A549 (cell line): Measurements from ENCODE around the gene ARL17B. TPM values are rescaled to one million over a fixed set of nuclear protein-coding genes. Genes with fewer than 3 reads are reported as not detected.
"Not testable (repeated sequence)": the region's sequence is repeated elsewhere in the genome, so short reads cannot be mapped to it uniquely, and the experiment has no call there.

Source experiments
- ATAC-seq, 2 experiments: fragments of 200-7000 bp in 1 of 2; fragments of >200 bp in 1 of 2; cut with Nextera tagmentation in 1 of 2; cut with Tn5 transposase in 1 of 2; 3 replicates each; pipeline versions ENCODE4 v1.8.0 to v1.9.1; 2018 to 2020; ENCODE audit warnings: mild to moderate bottlenecking in 1 of 2, moderate library complexity in 1 of 2
- CTCF ChIA-PET: fragments of 300-600 bp; sonication (Branson Sonifier 250); formaldehyde crosslinking; extraction: SDS; loops from one replicate; lab custom pipeline; 2021; ENCODE audit warnings: antibody characterized with exemption, inconsistent platforms; lab: Yijun Ruan, JAX
- POLR2A ChIA-PET: fragments of 350-600 bp; formaldehyde crosslinking; extraction: SDS; loops from one replicate; lab custom pipeline; 2021; ENCODE audit warnings: antibody characterized with exemption, inconsistent platforms; lab: Yijun Ruan, JAX
- DNase-seq, 2 experiments: peaks; one replicate each; pipeline versions ENCODE4 v3.0.0 to v3.0.0-alpha.2; 2011 to 2016; ENCODE audit warnings: low read depth in 1 of 2, low spot score in 1 of 2
- FAIRE-seq: peaks from 2 replicates; lab custom pipeline; 2011; peaks lifted over from hg19 to GRCh38; lab: Jason Lieb, UNC
- H3K27ac ChIP-seq, 2 experiments: fragments of >200 bp; sonication (Bioruptor Twin); formaldehyde crosslinking; 3 replicates each; pipeline ENCODE4 v1.5.1; 2016 to 2017
- H3K4me1 ChIP-seq: fragments of >200 bp; sonication (Bioruptor Twin); formaldehyde crosslinking; 3 replicates; pipeline ENCODE4 v1.6.1; 2016
- H3K4me2 ChIP-seq: fragments of >200 bp; sonication (Bioruptor Twin); formaldehyde crosslinking; 3 replicates; pipeline ENCODE4 v1.6.1; 2016
- H3K4me3 ChIP-seq: fragments of >200 bp; sonication (Bioruptor Twin); formaldehyde crosslinking; 3 replicates; pipeline ENCODE4 v1.5.1; 2016
- H3K9me3 ChIP-seq: fragments of >200 bp; sonication (Bioruptor Twin); formaldehyde crosslinking; 3 replicates; pipeline ENCODE4 v1.6.1; 2016
- BHLHE40 ChIP-seq: IDR thresholded peaks from 2 replicates; pipeline ENCODE4 v1.6.1; 2012; ENCODE audit warnings: low read depth, low read length, inconsistent platforms
- ESRRA ChIP-seq: fragments of 150-350 bp; IDR thresholded peaks from 2 replicates; pipeline ENCODE4 v1.6.1; 2014; ENCODE audit warnings: mild to moderate bottlenecking, low read length, borderline replicate concordance
- RAD21 ChIP-seq, 2 experiments: fragments of >200 bp in 1 of 2; sonication (Bioruptor Twin) in 1 of 2; formaldehyde crosslinking in 1 of 2; IDR thresholded peaks in 1 of 2; conservative IDR thresholded peaks in 1 of 2; 2 replicates in 1 of 2; 3 replicates in 1 of 2; pipeline ENCODE4 v1.6.1; 2012 to 2018; ENCODE audit warnings: inconsistent platforms in 1 of 2
- SMC3 ChIP-seq: fragments of >200 bp; sonication (Bioruptor Twin); formaldehyde crosslinking; IDR thresholded peaks from 3 replicates; pipeline ENCODE4 v1.6.1; 2018; ENCODE audit warnings: inconsistent platforms
- WGBS: methylation state at CpG from one replicate; pipeline ENCODE4 v1.1.6; 2017; ENCODE audit errors: missing lambda C conversion rate; 5-methylcytosine and 5-hydroxymethylcytosine counted together
- polyA plus RNA-seq, 4 experiments: library from polyadenylated mRNA; depleted of rRNA in 3 of 4; stranded (reverse); fragments of >200 nt; fragmentation: RNase III in 1 of 4; extraction: RNeasy Plus Mini Kit Qiagen cat#74134 plus additional on column Dnase treatment in 1 of 4; gene quantifications; 2 replicates in 3 of 4; 3 replicates in 1 of 4; pipeline ENCODE4 v1.2.3, GENCODE V29; 2011 to 2017
- TF ChIP-seq, protein P1 (sequence below): IDR thresholded peaks from 2 replicates; pipeline ENCODE4 v1.6.1; 2012
- TF ChIP-seq, protein P2 (sequence below): fragments of >200 bp; sonication (Bioruptor Twin); formaldehyde crosslinking; IDR thresholded peaks from 3 replicates; pipeline ENCODE4 v1.5.1; 2016

Gene ARL17B
- polyA plus RNA-seq, 2 of the 4 experiments (the other 2 are of a cell fraction) = 7.2 to 9.7 TPM

DNA sequence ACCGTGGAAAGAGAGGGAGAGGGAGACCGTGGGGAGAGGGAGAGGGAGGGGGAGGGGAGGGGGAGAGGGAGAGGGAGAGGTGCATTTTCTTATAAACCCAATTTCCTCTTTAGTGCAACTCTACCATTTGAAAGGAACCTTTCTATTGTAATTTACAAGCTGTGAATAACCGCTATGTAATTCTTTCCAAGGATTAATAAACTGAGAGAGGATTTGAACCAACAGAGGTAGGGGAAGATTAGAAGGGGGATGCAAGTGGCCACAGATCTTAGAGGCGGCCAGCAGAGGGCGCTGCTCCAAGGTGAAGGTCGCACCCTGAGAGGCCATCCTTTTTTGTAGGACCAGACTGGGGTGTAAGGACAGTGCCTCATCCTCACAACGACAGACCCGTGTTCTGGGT, 107.8 kb downstream of the ARL17B start:
- Histone ChIP-seq H3K4me3 (peak overlapping the region; percentile 28), H3K4me2 (peak overlapping the region; percentile 65)
- POLR2A ChIA-PET, H3K27ac ChIP-seq, H3K4me1 ChIP-seq, H3K9me3 ChIP-seq: not testable (repeated sequence)
- WGBS = 3% methylated on average over 8 of the region's 8 CpGs
- DNase-seq = peak; percentile 88 to 91
- CTCF ChIA-PET = interaction anchor here (0.9 to 2.7 kb wide), 10 partner anchors 9 to 668 kb away, joined by 3 to 14 read pairs (median 5); no protein-coding TSS in a partner anchor
- ATAC-seq = peak; percentile 95
- peak; percentile 98 for FAIRE-seq
- TF ChIP-seq, protein P1, sequence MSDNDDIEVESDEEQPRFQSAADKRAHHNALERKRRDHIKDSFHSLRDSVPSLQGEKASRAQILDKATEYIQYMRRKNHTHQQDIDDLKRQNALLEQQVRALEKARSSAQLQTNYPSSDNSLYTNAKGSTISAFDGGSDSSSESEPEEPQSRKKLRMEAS = peak; percentile 41; the same call in 1 of the 2 replicates
- TF ChIP-seq RAD21 (conservative IDR thresholded peaks at IDR 0.05 in 1 of 2, IDR thresholded peaks at IDR 0.05 in 1 of 2) (peak; percentile 58 to 62), ESRRA (peak; percentile 74), BHLHE40 (0 out of 2 replicates have a peak, but pooled peaks have one; percentile 7), SMC3 (peak; percentile 74)
- TF ChIP-seq, protein P2, sequence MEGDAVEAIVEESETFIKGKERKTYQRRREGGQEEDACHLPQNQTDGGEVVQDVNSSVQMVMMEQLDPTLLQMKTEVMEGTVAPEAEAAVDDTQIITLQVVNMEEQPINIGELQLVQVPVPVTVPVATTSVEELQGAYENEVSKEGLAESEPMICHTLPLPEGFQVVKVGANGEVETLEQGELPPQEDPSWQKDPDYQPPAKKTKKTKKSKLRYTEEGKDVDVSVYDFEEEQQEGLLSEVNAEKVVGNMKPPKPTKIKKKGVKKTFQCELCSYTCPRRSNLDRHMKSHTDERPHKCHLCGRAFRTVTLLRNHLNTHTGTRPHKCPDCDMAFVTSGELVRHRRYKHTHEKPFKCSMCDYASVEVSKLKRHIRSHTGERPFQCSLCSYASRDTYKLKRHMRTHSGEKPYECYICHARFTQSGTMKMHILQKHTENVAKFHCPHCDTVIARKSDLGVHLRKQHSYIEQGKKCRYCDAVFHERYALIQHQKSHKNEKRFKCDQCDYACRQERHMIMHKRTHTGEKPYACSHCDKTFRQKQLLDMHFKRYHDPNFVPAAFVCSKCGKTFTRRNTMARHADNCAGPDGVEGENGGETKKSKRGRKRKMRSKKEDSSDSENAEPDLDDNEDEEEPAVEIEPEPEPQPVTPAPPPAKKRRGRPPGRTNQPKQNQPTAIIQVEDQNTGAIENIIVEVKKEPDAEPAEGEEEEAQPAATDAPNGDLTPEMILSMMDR = peak; percentile 93

DNA sequence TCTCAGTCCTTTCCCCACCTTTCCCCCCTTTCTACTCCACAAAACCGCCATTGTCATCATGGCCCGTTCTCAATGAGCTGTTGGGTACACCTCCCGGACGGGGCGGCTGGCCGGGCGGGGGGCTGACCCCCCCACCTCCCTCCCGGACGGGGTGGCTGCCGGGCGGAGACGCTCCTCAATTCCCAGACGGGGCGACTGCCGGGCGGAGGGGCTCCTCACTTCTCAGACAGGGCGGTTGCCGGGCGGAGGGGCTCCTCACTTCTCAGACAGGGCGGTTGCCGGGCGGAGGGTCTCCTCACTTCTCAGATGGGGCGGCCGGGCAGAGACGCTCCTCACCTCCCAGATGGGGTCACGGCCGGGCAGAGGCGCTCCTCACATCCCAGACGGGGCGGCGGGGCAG, 108.8 kb downstream of the ARL17B start:
- DNase-seq, ATAC-seq, H3K9me3 ChIP-seq, H3K4me1 ChIP-seq, H3K4me2 ChIP-seq, H3K27ac ChIP-seq, H3K4me3 ChIP-seq, FAIRE-seq, POLR2A ChIA-PET: not testable (repeated sequence)
- CTCF ChIA-PET = interaction anchor here (1.2 to 2.7 kb wide), 8 partner anchors 10 to 53 kb away, joined by 3 to 14 read pairs (median 6); no protein-coding TSS in a partner anchor
- WGBS = 83% methylated on average over 18 of the region's 31 CpGs

DNA sequence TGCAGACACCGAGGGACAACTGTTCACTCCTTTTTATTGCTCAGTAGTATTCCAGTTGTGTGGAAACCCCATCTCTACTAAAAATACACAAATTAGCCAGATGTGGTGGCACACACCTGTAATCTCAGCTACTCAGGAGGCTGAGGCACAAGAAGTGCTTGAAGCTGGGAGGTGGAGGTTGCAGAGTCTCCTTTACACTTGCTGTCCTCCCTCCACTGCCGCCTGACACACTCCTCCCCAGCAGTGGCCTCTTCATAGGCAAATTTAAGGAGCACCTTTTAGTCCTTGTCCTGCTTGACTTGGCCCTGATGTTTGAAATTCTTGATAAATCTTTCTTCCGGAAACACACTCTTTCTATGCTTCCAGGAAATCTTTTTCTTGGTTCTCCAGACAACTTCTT, 112.4 kb downstream of the ARL17B start:
- DNase-seq, POLR2A ChIA-PET, CTCF ChIA-PET, FAIRE-seq, ATAC-seq, H3K4me1 ChIP-seq, H3K9me3 ChIP-seq, H3K4me2 ChIP-seq, H3K4me3 ChIP-seq, H3K27ac ChIP-seq: not testable (repeated sequence)
- WGBS = 81% methylated on average over 3 of the region's 3 CpGs

DNA sequence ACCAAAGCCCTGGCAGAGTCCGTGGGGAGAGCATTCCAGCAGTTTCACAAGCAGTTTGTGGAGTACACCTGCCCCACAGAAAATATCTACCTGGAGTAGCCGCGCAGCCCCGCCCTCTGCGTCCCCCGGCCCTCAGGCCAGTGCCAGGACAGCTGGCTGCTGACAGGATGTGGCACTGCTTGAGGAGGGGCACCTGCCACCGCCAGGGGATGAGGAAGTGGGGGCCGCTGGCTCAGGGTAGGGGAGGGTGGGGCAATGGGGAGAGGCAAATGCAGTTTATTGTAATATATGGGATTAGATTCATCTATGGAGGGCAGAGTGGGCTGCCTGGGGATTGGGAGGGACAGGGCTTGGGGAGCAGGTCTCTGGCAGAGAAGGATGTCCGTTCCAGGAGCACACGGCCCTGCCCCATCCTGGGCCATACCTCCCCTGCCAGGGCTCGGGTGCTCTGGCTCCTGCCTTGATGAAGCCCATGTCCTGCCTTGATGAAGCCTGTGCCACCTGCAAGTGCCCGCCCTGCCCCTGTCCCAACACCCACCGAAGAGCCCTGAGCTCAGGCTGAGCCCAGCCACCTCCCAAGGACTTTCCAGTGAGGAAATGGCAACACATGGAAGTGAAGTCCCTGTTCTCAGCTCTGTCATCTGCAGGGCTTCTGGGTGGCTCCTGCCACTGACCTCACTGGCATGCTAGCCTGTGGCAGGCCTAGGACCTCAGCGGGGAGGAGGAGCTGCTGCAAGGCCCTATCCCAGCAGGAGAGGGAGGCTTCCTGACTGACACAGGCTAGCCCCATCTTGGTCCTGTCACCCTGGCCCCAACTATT, 116.4 kb downstream of the ARL17B start:
- H3K4me3 ChIP-seq, H3K27ac ChIP-seq, FAIRE-seq, POLR2A ChIA-PET, CTCF ChIA-PET, H3K4me2 ChIP-seq, H3K9me3 ChIP-seq, H3K4me1 ChIP-seq: not testable (repeated sequence)
- ATAC-seq (peak; percentile 60 to 76; a peak in 5 of 6 replicates), DNase-seq (peak in 1 of 2 experiments; percentile 39)
- 88% methylated on average over 3 of the region's 14 CpGs for WGBS

DNA sequence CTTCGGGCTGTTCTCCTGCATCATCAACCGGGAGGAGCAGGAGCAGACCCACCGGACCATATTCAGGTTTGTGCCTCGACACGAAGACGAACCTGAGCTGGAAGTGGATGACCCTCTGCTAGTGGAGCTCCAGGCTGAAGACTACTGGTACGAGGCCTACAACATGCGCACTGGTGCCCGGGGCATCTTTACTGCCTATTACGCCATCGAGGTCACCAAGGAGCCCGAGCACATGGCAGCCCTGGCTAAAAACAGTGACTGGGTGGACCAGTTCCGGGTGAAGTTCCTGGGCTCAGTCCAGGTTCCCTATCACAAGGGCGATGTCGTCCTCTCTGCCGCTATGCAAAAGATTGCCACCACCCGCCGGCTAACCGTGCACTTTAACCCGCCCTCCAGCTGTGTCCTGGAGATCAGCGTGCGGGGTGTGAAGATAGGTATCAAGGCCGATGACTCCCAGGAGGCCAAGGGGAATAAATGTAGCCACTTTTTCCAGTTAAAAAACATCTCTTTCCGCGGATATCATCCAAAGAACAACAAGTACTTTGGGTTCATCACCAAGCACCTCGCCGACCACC, 117.1 kb downstream of the ARL17B start:
- H3K4me3 ChIP-seq, DNase-seq, H3K4me1 ChIP-seq, H3K4me2 ChIP-seq, FAIRE-seq, CTCF ChIA-PET, H3K9me3 ChIP-seq, POLR2A ChIA-PET, H3K27ac ChIP-seq: not testable (repeated sequence)
- peak; percentile 8 to 20; a peak in 2 of 6 replicates for ATAC-seq
- WGBS = 82% methylated on average over 19 of the region's 27 CpGs

DNA sequence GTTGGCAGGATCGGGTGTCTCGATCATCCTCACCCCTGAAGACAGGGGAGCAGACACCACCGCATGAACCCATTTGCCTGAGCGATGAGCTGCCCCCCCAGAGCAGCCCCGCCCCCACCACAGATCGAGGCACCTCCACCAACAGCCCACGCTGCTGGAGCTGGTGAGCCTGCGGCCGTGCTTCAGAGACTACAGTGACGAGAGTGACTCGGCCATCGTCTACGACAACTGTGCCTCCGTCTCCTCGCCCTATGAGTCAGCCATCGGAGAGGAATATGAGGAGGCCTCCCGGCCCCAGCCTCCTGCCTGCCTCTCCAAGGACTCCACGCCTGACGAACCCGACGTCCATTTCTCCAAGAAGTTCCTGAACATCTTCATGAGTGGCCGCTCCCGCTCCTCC, 117.6 kb downstream of the ARL17B start:
- 83% methylated on average over 15 of the region's 23 CpGs for WGBS

DNA sequence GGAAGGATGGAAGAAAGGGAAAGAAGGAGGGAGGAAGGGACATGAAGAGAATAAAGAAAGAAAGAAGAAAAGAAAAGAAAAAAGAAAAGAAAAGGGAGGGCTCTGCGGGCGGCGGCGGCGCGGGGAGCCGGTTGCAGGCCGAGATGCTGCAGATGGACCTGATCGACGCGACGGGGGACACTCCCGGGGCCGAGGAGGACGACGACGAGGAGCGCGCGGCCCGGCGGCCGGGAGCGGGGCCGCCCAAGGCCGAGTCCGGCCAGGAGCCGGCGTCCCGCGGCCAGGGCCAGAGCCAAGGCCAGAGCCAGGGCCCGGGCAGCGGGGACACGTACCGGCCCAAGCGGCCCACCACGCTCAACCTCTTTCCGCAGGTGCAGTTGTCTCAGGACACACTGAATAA, 118.1 kb downstream of the ARL17B start:
- H3K27ac ChIP-seq, H3K4me2 ChIP-seq, H3K9me3 ChIP-seq, POLR2A ChIA-PET, H3K4me1 ChIP-seq, DNase-seq, H3K4me3 ChIP-seq, CTCF ChIA-PET, FAIRE-seq: not testable (repeated sequence)
- ATAC-seq = peak in 1 of 2 experiments; percentile 52; a peak in 2 of 6 replicates
- WGBS = 88% methylated on average over 32 of the region's 38 CpGs

More for the DNA sequence above, 117.6 kb downstream of the ARL17B start:
- H3K4me2 ChIP-seq, POLR2A ChIA-PET, DNase-seq, H3K9me3 ChIP-seq, FAIRE-seq, H3K4me3 ChIP-seq, H3K27ac ChIP-seq, H3K4me1 ChIP-seq, CTCF ChIA-PET: not testable (repeated sequence)
- peak; percentile 19 to 22; a peak in 2 of 6 replicates for ATAC-seq

DNA sequence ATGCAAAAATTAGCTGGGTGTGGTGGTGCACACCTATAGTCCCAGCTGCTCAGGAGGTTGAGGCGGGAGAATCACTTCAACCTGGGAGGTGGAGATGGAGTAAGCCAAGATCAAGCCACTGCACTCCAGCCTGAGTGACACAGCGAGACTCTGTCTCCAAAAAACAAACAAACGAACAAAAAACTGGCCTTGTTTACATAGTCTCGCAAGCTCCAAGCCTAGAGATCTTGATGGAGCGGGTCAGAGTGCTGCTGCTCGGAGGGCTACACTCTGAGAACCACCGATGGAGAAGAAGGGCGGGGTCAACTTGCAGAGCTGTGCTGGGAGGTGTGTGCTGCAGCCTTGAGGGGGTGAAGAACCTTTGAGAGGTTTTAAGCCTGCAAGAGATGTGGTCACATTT, 130.2 kb downstream of the ARL17B start:
- H3K27ac ChIP-seq, FAIRE-seq, H3K4me2 ChIP-seq, ATAC-seq, CTCF ChIA-PET, H3K4me1 ChIP-seq, POLR2A ChIA-PET, H3K4me3 ChIP-seq, DNase-seq, H3K9me3 ChIP-seq: not testable (repeated sequence)
- 67% methylated on average over 8 of the region's 8 CpGs for WGBS
